ENCODE measurements around the gene FAM219A.

DNA sequence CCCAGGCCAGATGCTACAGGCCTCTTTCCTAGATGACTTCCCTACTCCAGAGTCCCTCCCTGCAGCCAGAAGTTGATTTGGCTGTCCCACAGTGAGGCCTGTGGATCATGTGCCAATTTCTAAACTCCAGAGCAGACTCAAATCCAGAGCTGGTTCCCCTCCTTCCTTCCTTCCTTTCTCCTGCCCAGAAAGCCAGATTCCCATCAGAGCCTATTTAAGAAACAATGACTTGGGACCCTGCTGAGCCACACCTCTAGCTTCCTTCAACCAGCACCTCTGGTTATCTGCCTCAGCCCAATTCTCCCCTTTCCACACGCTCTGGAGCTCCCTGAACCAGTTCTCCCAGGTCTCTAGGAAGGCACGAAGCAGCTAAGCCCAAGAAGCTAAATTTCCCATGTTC, 7.2 kb downstream of the FAM219A start:
- TF ChIP-seq, protein P1, sequence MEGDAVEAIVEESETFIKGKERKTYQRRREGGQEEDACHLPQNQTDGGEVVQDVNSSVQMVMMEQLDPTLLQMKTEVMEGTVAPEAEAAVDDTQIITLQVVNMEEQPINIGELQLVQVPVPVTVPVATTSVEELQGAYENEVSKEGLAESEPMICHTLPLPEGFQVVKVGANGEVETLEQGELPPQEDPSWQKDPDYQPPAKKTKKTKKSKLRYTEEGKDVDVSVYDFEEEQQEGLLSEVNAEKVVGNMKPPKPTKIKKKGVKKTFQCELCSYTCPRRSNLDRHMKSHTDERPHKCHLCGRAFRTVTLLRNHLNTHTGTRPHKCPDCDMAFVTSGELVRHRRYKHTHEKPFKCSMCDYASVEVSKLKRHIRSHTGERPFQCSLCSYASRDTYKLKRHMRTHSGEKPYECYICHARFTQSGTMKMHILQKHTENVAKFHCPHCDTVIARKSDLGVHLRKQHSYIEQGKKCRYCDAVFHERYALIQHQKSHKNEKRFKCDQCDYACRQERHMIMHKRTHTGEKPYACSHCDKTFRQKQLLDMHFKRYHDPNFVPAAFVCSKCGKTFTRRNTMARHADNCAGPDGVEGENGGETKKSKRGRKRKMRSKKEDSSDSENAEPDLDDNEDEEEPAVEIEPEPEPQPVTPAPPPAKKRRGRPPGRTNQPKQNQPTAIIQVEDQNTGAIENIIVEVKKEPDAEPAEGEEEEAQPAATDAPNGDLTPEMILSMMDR (IDR thresholded peaks at IDR 0.05), result no peak
- no peak for TF ChIP-seq POLR2A (IDR thresholded peaks at IDR 0.05)

Measured in esophagus squamous epithelium (tissue), 4 donors.